HUES64 (cell line): Measurements from ENCODE around the gene CHAMP1.
"Not testable (repeated sequence)": the region's sequence is repeated elsewhere in the genome, so short reads cannot be mapped to it uniquely, and the experiment has no call there.

ENCODE experiments used
- H3K27ac ChIP-seq: 2 replicates; pipeline ENCODE4 v1.7.0; 2013; ENCODE audit warnings: low read depth, low read length, inconsistent platforms
- H3K27me3 ChIP-seq: 2 replicates; pipeline ENCODE4 v1.6.1; 2013; ENCODE audit warnings: mild to moderate bottlenecking, low read length; ENCODE audit not compliant: insufficient read depth
- H3K36me3 ChIP-seq: 2 replicates; pipeline ENCODE4 v1.6.1; 2013; ENCODE audit warnings: mild to moderate bottlenecking, low read length; ENCODE audit not compliant: insufficient read depth
- H3K4me1 ChIP-seq: 2 replicates; pipeline ENCODE4 v1.6.1; 2013; ENCODE audit warnings: mild to moderate bottlenecking, low read length, moderate library complexity; ENCODE audit not compliant: insufficient read depth
- H3K4me3 ChIP-seq: 2 replicates; pipeline ENCODE4 v1.5.1; 2013; ENCODE audit warnings: mild to moderate bottlenecking, low read length, moderate library complexity
- H3K9ac ChIP-seq: 2 replicates; pipeline ENCODE4 v1.6.1; 2013; ENCODE audit warnings: mild to moderate bottlenecking, low read depth, low read length
- H3K9me3 ChIP-seq: 2 replicates; pipeline ENCODE4 v1.6.1; 2013; ENCODE audit warnings: low read depth, low read length; ENCODE audit not compliant: insufficient read depth
- WGBS: fragments of 150-250, 120-280 bp; methylation state at CpG from one replicate; pipeline ENCODE4 v1.1.7; 2013; ENCODE audit warnings: missing lambda C conversion rate; 5-methylcytosine and 5-hydroxymethylcytosine counted together

The CHAMP1 gene

GRCh38 chr13:114321256-114321655, 7.0 kb downstream of the CHAMP1 start:
- Histone ChIP-seq H3K9me3 (no peaks in the 10 kb centered on the region), H3K27ac (no peak overlapping the region), H3K4me3 (no peak overlapping the region), H3K4me1 (no peaks in the 10 kb centered on the region), H3K9ac (no peak overlapping the region), H3K27me3 (no peaks in the 10 kb centered on the region), H3K36me3 (peaks cover 64% of the 10 kb centered on the region)
- 94% methylated on average over 3 of the region's 3 CpGs for WGBS

GRCh38 chr13:114323349-114323748, 9.0 kb downstream of the CHAMP1 start:
- Histone ChIP-seq H3K4me1 (no peaks in the 10 kb centered on the region), H3K36me3 (peaks cover 71% of the 10 kb centered on the region), H3K4me3 (no peak overlapping the region), H3K27ac (no peak overlapping the region), H3K9ac (no peak overlapping the region), H3K9me3 (no peaks in the 10 kb centered on the region), H3K27me3 (no peaks in the 10 kb centered on the region)
- WGBS, result 94% methylated on average over 1 of the region's 2 CpGs

- 96% methylated on average over 4 of the region's 4 CpGs for WGBS
- Histone ChIP-seq H3K27me3 (no peaks in the 10 kb centered on the region), H3K9me3 (no peaks in the 10 kb centered on the region), H3K36me3 (peaks cover 75% of the 10 kb centered on the region), H3K4me3 (no peak overlapping the region), H3K4me1 (no peaks in the 10 kb centered on the region), H3K9ac (no peak overlapping the region), H3K27ac (no peak overlapping the region)
Measured at GRCh38 chr13:114324334-114324733, 10.0 kb downstream of the CHAMP1 start.

- H3K4me3 ChIP-seq, result no peak overlapping the region
- H3K36me3 ChIP-seq, result peaks cover 70% of the 10 kb centered on the region
- no peaks in the 10 kb centered on the region for H3K9me3 ChIP-seq
- H3K27ac ChIP-seq, result no peak overlapping the region
- H3K4me1 ChIP-seq, result no peaks in the 10 kb centered on the region
- H3K9ac ChIP-seq, result no peak overlapping the region
- no peaks in the 10 kb centered on the region for H3K27me3 ChIP-seq
- WGBS, result 98% methylated on average over 3 of the region's 3 CpGs
Measured at GRCh38 chr13:114325729-114326128, 11.4 kb downstream of the CHAMP1 start.

GRCh38 chr13:114328034-114328433, 13.7 kb downstream of the CHAMP1 start:
- H3K27me3 ChIP-seq, result no peaks in the 10 kb centered on the region
- H3K9me3 ChIP-seq, result no peaks in the 10 kb centered on the region
- H3K4me3 ChIP-seq, result no peak overlapping the region
- no peaks in the 10 kb centered on the region for H3K4me1 ChIP-seq
- H3K27ac ChIP-seq, result no peak overlapping the region
- H3K9ac ChIP-seq, result no peak overlapping the region
- H3K36me3 ChIP-seq, result peaks cover 48% of the 10 kb centered on the region
- WGBS, result 83% methylated on average over 6 of the region's 6 CpGs

GRCh38 chr13:114328595-114328994, 14.3 kb downstream of the CHAMP1 start:
- 0 out of 2 replicates have a peak, but pooled peaks cover 5% of the 10 kb centered on the region for H3K4me1 ChIP-seq
- 100% methylated on average over 1 of the region's 1 CpG for WGBS
- H3K9ac ChIP-seq, result no peak overlapping the region
- no peaks in the 10 kb centered on the region for H3K27me3 ChIP-seq
- no peak overlapping the region for H3K4me3 ChIP-seq
- no peak overlapping the region for H3K27ac ChIP-seq
- H3K36me3 ChIP-seq, result peaks cover 42% of the 10 kb centered on the region
- H3K9me3 ChIP-seq, result no peaks in the 10 kb centered on the region

- Histone ChIP-seq H3K4me3 (no peak overlapping the region), H3K27me3 (no peaks in the 10 kb centered on the region), H3K4me1 (peaks cover 10% of the 10 kb centered on the region; the same call in 1 of the 2 replicates), H3K36me3 (peaks cover 28% of the 10 kb centered on the region), H3K9ac (no peak overlapping the region), H3K9me3 (no peaks in the 10 kb centered on the region), H3K27ac (no peak overlapping the region)
- WGBS, result 89% methylated on average over 5 of the region's 5 CpGs
Measured at GRCh38 chr13:114330086-114330485, 15.8 kb downstream of the CHAMP1 start.

GRCh38 chr13:114333881-114334280, 19.6 kb downstream of the CHAMP1 start:
- H3K27ac ChIP-seq, H3K9me3 ChIP-seq, H3K4me3 ChIP-seq, H3K27me3 ChIP-seq, H3K36me3 ChIP-seq, H3K9ac ChIP-seq: not testable (repeated sequence)
- H3K4me1 ChIP-seq, result peaks cover 10% of the 10 kb centered on the region; the same call in 1 of the 2 replicates
- 56% methylated on average over 2 of the region's 3 CpGs for WGBS

GRCh38 chr13:114334305-114335053, 20.2 kb downstream of the CHAMP1 start:
- no peak overlapping the region for H3K9ac ChIP-seq
- H3K36me3 ChIP-seq, result no peaks in the 10 kb centered on the region
- H3K9me3 ChIP-seq, result no peaks in the 10 kb centered on the region
- WGBS, result 85% methylated on average over 5 of the region's 5 CpGs
- no peak overlapping the region for H3K4me3 ChIP-seq
- H3K27me3 ChIP-seq, result no peaks in the 10 kb centered on the region
- peaks cover 10% of the 10 kb centered on the region; the same call in 1 of the 2 replicates for H3K4me1 ChIP-seq
- no peak overlapping the region for H3K27ac ChIP-seq

GRCh38 chr13:114336457-114336856, 22.2 kb downstream of the CHAMP1 start:
- H3K27me3 ChIP-seq, H3K27ac ChIP-seq, H3K36me3 ChIP-seq, H3K9me3 ChIP-seq, H3K4me3 ChIP-seq, H3K9ac ChIP-seq: not testable (repeated sequence)
- peaks cover 10% of the 10 kb centered on the region; the same call in 1 of the 2 replicates for H3K4me1 ChIP-seq
- 100% methylated on average over 1 of the region's 1 CpG for WGBS

- H3K36me3 ChIP-seq, result no peaks in the 10 kb centered on the region
- H3K4me3 ChIP-seq, result no peak overlapping the region
- H3K9me3 ChIP-seq, result no peaks in the 10 kb centered on the region; the same call in 1 of the 2 replicates
- H3K27ac ChIP-seq, result no peak overlapping the region
- H3K4me1 ChIP-seq, result peaks cover 2% of the 10 kb centered on the region; the same call in 1 of the 2 replicates
- H3K27me3 ChIP-seq, result no peaks in the 10 kb centered on the region
- WGBS, result 90% methylated on average over 5 of the region's 5 CpGs
- no peak overlapping the region for H3K9ac ChIP-seq
Measured at GRCh38 chr13:114338959-114339358, 24.7 kb downstream of the CHAMP1 start.
